ENCODE results near the gene IL4R. TPM values are rescaled to one million over a fixed set of nuclear protein-coding genes. Genes with fewer than 3 reads are reported as not detected.

IL4R gene
- total and polyA plus RNA-seq, 2 of the 13 experiments (the other 11 are each of a cell fraction or from before 2014, with no cell fraction given) = 15.9 to 49.6 TPM

- peak; percentile 52 for TF ChIP-seq KAT8 (CRISPR knock-in tag; IDR thresholded peaks at IDR 0.05)
- TF ChIP-seq IRF9 (CRISPR knock-in tag; IDR thresholded peaks at IDR 0.05; ENCODE audit: borderline replicate concordance) = no peak
- no peak for TF ChIP-seq SMYD3 (CRISPR knock-in tag; IDR thresholded peaks at IDR 0.05)
- TF ChIP-seq MED1 (CRISPR knock-in tag; IDR thresholded peaks at IDR 0.05) = peak; percentile 76
- no peak for TF ChIP-seq IKZF1 (IDR thresholded peaks at IDR 0.05)
- TF ChIP-seq ZNF451 (CRISPR knock-in tag; IDR thresholded peaks at IDR 0.05) = no peak
- TF ChIP-seq ZNF501 (CRISPR knock-in tag; IDR thresholded peaks at IDR 0.05) = no peak; the same call in 1 of the 2 replicates
- TF ChIP-seq ZNF550 (CRISPR knock-in tag; IDR thresholded peaks at IDR 0.05; ENCODE audit: borderline replicate concordance) = no peak
- no peak for TF ChIP-seq USF2 (IDR thresholded peaks at IDR 0.05; ENCODE audit: low read depth, low read length)
- TF ChIP-seq USF2 (CRISPR knock-in tag; IDR thresholded peaks at IDR 0.05; ENCODE audit: borderline replicate concordance) = no peak
- 0 out of 2 replicates have a peak, but pooled peaks have one; percentile 33 for TF ChIP-seq ZNF792 (CRISPR knock-in tag; IDR thresholded peaks at IDR 0.05)
- peak; percentile 75 for TF ChIP-seq RCOR2 (CRISPR knock-in tag; IDR thresholded peaks at IDR 0.05)
- no peak for TF ChIP-seq ZBED4 (CRISPR knock-in tag; IDR thresholded peaks at IDR 0.05; ENCODE audit: borderline replicate concordance)
- TF ChIP-seq ZNF703 (CRISPR knock-in tag; IDR thresholded peaks at IDR 0.05; ENCODE audit: borderline replicate concordance) = no peak
- TF ChIP-seq MBNL3 (CRISPR knock-in tag; conservative IDR thresholded peaks at IDR 0.05) = no peak
- no peak for TF ChIP-seq YEATS4 (CRISPR knock-in tag; IDR thresholded peaks at IDR 0.05; ENCODE audit: borderline replicate concordance)
- TF ChIP-seq TBL1XR1 (IDR thresholded peaks at IDR 0.05; ENCODE audit: borderline replicate concordance, low read length, partially characterized antibody) = no peak
- TF ChIP-seq CCDC6 (CRISPR knock-in tag; IDR thresholded peaks at IDR 0.05) = no peak
- TF ChIP-seq CHD4 (IDR thresholded peaks at IDR 0.05; ENCODE audit: borderline replicate concordance, low read length) = peak; percentile 93
- no peak; the same call in 1 of the 2 replicates for TF ChIP-seq GABPB1 (CRISPR knock-in tag; IDR thresholded peaks at IDR 0.05)
Observed at GRCh38 chr16:27269300-27270150, 44.2 kb upstream of the IL4R start (continued).

All from HepG2 (cell line).